Glutamatergic neuron (in vitro differentiated cells): ENCODE results near the gene AP5M1. TPM values are rescaled to one million over a fixed set of nuclear protein-coding genes. Genes with fewer than 3 reads are reported as not detected.

Experiments
- DNase-seq: peaks from one replicate; pipeline ENCODE4 v3.0.0; 2022
- H3K27ac Mint-ChIP-seq: one replicate; pipeline ENCODE4 v1.8.0; 2020; ENCODE audit warnings: mild to moderate bottlenecking, mixed read lengths, inconsistent platforms; ENCODE audit not compliant: unreplicated experiment
- H3K27me3 Mint-ChIP-seq: one replicate; pipeline ENCODE4 v1.8.0; 2020; ENCODE audit warnings: mild to moderate bottlenecking, moderate library complexity, mixed read lengths, inconsistent platforms; ENCODE audit not compliant: unreplicated experiment
- H3K36me3 Mint-ChIP-seq: one replicate; pipeline ENCODE4 v1.8.0; 2020; ENCODE audit warnings: mild to moderate bottlenecking, mixed read lengths, inconsistent platforms; ENCODE audit not compliant: unreplicated experiment
- H3K4me1 Mint-ChIP-seq: one replicate; pipeline ENCODE4 v1.8.0; 2020; ENCODE audit warnings: mild to moderate bottlenecking, low read depth, mixed read lengths, inconsistent platforms; ENCODE audit not compliant: unreplicated experiment
- H3K4me3 Mint-ChIP-seq: one replicate; pipeline ENCODE4 v1.8.0; 2020; ENCODE audit warnings: mild to moderate bottlenecking, mixed read lengths, inconsistent platforms; ENCODE audit not compliant: unreplicated experiment
- H3K9me3 Mint-ChIP-seq: one replicate; pipeline ENCODE4 v1.8.0; 2020; ENCODE audit warnings: mild to moderate bottlenecking, moderate library complexity, mixed read lengths, inconsistent platforms; ENCODE audit not compliant: unreplicated experiment
- total RNA-seq: library from RNA; stranded (reverse); fragmentation: NEBNext Ultra II Directional; extraction: Animal tissue kit (Norgen Biotek cat#: 25700); gene quantifications from one replicate; pipeline ENCODE4 v1.2.1, GENCODE V29; 2021; ENCODE audit not compliant: unreplicated experiment
- TF ChIP-seq, protein P1 (sequence below): fragments of 200-600 bp; sonication (generic); IDR thresholded peaks from one replicate; pipeline ENCODE4 v1.5.0; 2021; ENCODE audit not compliant: partially characterized antibody, unreplicated experiment

AP5M1 gene
- total RNA-seq, 1 donor from 2014 or later, result 91.3 TPM

- no peak overlapping the region for H3K4me3 Mint-ChIP-seq
- H3K36me3 Mint-ChIP-seq, result no peaks in the 10 kb centered on the region
- H3K27ac Mint-ChIP-seq, result no peak overlapping the region
- TF ChIP-seq, protein P1, sequence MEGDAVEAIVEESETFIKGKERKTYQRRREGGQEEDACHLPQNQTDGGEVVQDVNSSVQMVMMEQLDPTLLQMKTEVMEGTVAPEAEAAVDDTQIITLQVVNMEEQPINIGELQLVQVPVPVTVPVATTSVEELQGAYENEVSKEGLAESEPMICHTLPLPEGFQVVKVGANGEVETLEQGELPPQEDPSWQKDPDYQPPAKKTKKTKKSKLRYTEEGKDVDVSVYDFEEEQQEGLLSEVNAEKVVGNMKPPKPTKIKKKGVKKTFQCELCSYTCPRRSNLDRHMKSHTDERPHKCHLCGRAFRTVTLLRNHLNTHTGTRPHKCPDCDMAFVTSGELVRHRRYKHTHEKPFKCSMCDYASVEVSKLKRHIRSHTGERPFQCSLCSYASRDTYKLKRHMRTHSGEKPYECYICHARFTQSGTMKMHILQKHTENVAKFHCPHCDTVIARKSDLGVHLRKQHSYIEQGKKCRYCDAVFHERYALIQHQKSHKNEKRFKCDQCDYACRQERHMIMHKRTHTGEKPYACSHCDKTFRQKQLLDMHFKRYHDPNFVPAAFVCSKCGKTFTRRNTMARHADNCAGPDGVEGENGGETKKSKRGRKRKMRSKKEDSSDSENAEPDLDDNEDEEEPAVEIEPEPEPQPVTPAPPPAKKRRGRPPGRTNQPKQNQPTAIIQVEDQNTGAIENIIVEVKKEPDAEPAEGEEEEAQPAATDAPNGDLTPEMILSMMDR, result no peak
- H3K27me3 Mint-ChIP-seq, result no peaks in the 10 kb centered on the region
- H3K4me1 Mint-ChIP-seq, result no peaks in the 10 kb centered on the region
- DNase-seq, result no peak
- no peaks in the 10 kb centered on the region for H3K9me3 Mint-ChIP-seq
Observed at GRCh38 chr14:57291692-57292647, 23.2 kb downstream of the AP5M1 start.

GRCh38 chr14:57293866-57294837, 25.4 kb downstream of the AP5M1 start:
- no peak for DNase-seq
- no peaks in the 10 kb centered on the region for H3K36me3 Mint-ChIP-seq

GRCh38 chr14:57295239-57295638, 26.5 kb downstream of the AP5M1 start:
- Mint-ChIP-seq H3K27ac (no peak overlapping the region), H3K4me3 (no peak overlapping the region), H3K27me3 (no peaks in the 10 kb centered on the region), H3K36me3 (no peaks in the 10 kb centered on the region), H3K4me1 (no peaks in the 10 kb centered on the region), H3K9me3 (no peaks in the 10 kb centered on the region)
- TF ChIP-seq, protein P1, result no peak
- DNase-seq, result no peak

More at GRCh38 chr14:57293866-57294837, 25.4 kb downstream of the AP5M1 start:
- Mint-ChIP-seq H3K4me1 (no peaks in the 10 kb centered on the region), H3K27me3 (no peaks in the 10 kb centered on the region), H3K27ac (no peak overlapping the region), H3K4me3 (no peak overlapping the region), H3K9me3 (no peaks in the 10 kb centered on the region)
- TF ChIP-seq, protein P1, result peak; percentile 42

- H3K9me3 Mint-ChIP-seq, result no peaks in the 10 kb centered on the region
Observed at GRCh38 chr14:57297852-57298251, 29.1 kb downstream of the AP5M1 start.

More at GRCh38 chr14:57297852-57298251, 29.1 kb downstream of the AP5M1 start:
- Mint-ChIP-seq H3K27me3 (no peaks in the 10 kb centered on the region), H3K36me3 (no peaks in the 10 kb centered on the region), H3K4me1 (no peaks in the 10 kb centered on the region), H3K4me3 (no peak overlapping the region), H3K27ac (no peak overlapping the region)
- DNase-seq, result no peak
- TF ChIP-seq, protein P1, result no peak
